ENCODE measurements around the gene GAA.

- TF ChIP-seq CTCF (IDR thresholded peaks at IDR 0.05; ENCODE audit: low read length), result no peak
- TF ChIP-seq EZH2 (IDR thresholded peaks at IDR 0.05; ENCODE audit: borderline replicate concordance, low read length), result no peak
Observed at GRCh38 chr17:80071116-80071841, 30.1 kb upstream of the GAA start.

Data from OCI-LY1 (cell line).